ENCODE measurements around the gene KANK2. TPM values are rescaled to one million over a fixed set of nuclear protein-coding genes. Genes with fewer than 3 reads are reported as not detected.
A peak's percentile ranks its signal among the peaks of the same experiment; 100 is the strongest.
"Not testable (repeated sequence)": the region's sequence is repeated elsewhere in the genome, so short reads cannot be mapped to it uniquely, and the experiment has no call there.

KANK2 gene
- total RNA-seq, 1 experiment from 2014 or later: 98.4 TPM

- not testable (repeated sequence) for H3K4me1 ChIP-seq; DNase-seq; H3K27me3 ChIP-seq; H3K27ac ChIP-seq; H3K9me3 ChIP-seq (replicated peaks); H3K4me3 ChIP-seq
- H3K36me3 ChIP-seq: peaks cover 58% of the 10 kb centered on the region
Observed at GRCh38 chr19:11179145-11179465, 18.2 kb downstream of the KANK2 start.

- H3K27me3 ChIP-seq: no peaks in the 10 kb centered on the region
- H3K9me3 ChIP-seq (replicated peaks): no peaks in the 10 kb centered on the region
- no peak overlapping the region for H3K27ac ChIP-seq
- H3K4me3 ChIP-seq: no peak overlapping the region
- H3K36me3 ChIP-seq: peaks cover 59% of the 10 kb centered on the region
- H3K4me1 ChIP-seq: no peaks in the 10 kb centered on the region
- DNase-seq: no peak
Observed at GRCh38 chr19:11177592-11177991, 19.8 kb downstream of the KANK2 start.

- peaks cover 68% of the 10 kb centered on the region for H3K36me3 ChIP-seq
- no peak overlapping the region for H3K27ac ChIP-seq
- no peaks in the 10 kb centered on the region for H3K9me3 ChIP-seq (replicated peaks)
- no peak overlapping the region for H3K4me3 ChIP-seq
- no peaks in the 10 kb centered on the region for H3K4me1 ChIP-seq
- no peaks in the 10 kb centered on the region for H3K27me3 ChIP-seq
- no peak for DNase-seq
Observed at GRCh38 chr19:11176466-11177193, 20.7 kb downstream of the KANK2 start.

- no peak for DNase-seq
- Histone ChIP-seq H3K27ac (no peak overlapping the region), H3K36me3 (peaks cover 69% of the 10 kb centered on the region), H3K9me3 (replicated peaks) (no peaks in the 10 kb centered on the region), H3K4me1 (no peaks in the 10 kb centered on the region), H3K4me3 (no peak overlapping the region), H3K27me3 (no peaks in the 10 kb centered on the region)
Observed at GRCh38 chr19:11175920-11176319, 21.4 kb downstream of the KANK2 start.

GRCh38 chr19:11174336-11174735 lies 23.0 kb downstream of the KANK2 start:
- Histone ChIP-seq H3K4me1 (no peaks in the 10 kb centered on the region), H3K27ac (no peak overlapping the region), H3K4me3 (no peak overlapping the region), H3K9me3 (replicated peaks) (no peaks in the 10 kb centered on the region), H3K36me3 (peaks cover 79% of the 10 kb centered on the region), H3K27me3 (no peaks in the 10 kb centered on the region)
- DNase-seq: no peak

GRCh38 chr19:11173516-11174155 lies 23.7 kb downstream of the KANK2 start:
- Histone ChIP-seq H3K27me3 (no peaks in the 10 kb centered on the region), H3K9me3 (replicated peaks) (no peaks in the 10 kb centered on the region), H3K36me3 (peaks cover 83% of the 10 kb centered on the region), H3K4me3 (no peak overlapping the region), H3K27ac (no peak overlapping the region), H3K4me1 (no peaks in the 10 kb centered on the region)
- no peak for DNase-seq

- Histone ChIP-seq H3K27me3 (no peaks in the 10 kb centered on the region), H3K4me1 (no peaks in the 10 kb centered on the region), H3K36me3 (peaks cover 85% of the 10 kb centered on the region), H3K27ac (no peak overlapping the region), H3K4me3 (no peak overlapping the region), H3K9me3 (replicated peaks) (no peaks in the 10 kb centered on the region)
- DNase-seq: no peak
Observed at GRCh38 chr19:11172576-11172975, 24.8 kb downstream of the KANK2 start.

GRCh38 chr19:11171144-11171543 lies 26.2 kb downstream of the KANK2 start:
- Histone ChIP-seq H3K4me3 (no peak overlapping the region), H3K4me1 (no peaks in the 10 kb centered on the region), H3K27ac (no peak overlapping the region), H3K9me3 (replicated peaks) (no peaks in the 10 kb centered on the region), H3K27me3 (no peaks in the 10 kb centered on the region), H3K36me3 (peaks cover 83% of the 10 kb centered on the region)
- no peak for DNase-seq

GRCh38 chr19:11169896-11170678 lies 27.3 kb downstream of the KANK2 start:
- no peak for DNase-seq
- Histone ChIP-seq H3K36me3 (peaks cover 88% of the 10 kb centered on the region), H3K9me3 (replicated peaks) (no peaks in the 10 kb centered on the region), H3K27ac (no peak overlapping the region), H3K27me3 (no peaks in the 10 kb centered on the region), H3K4me3 (no peak overlapping the region), H3K4me1 (no peaks in the 10 kb centered on the region)

GRCh38 chr19:11168568-11168967 lies 28.8 kb downstream of the KANK2 start:
- Histone ChIP-seq H3K9me3 (replicated peaks) (no peaks in the 10 kb centered on the region), H3K4me1 (no peaks in the 10 kb centered on the region), H3K36me3 (peaks cover 82% of the 10 kb centered on the region), H3K27me3 (no peaks in the 10 kb centered on the region), H3K4me3 (no peak overlapping the region), H3K27ac (peak overlapping the region; percentile 48)
- DNase-seq: peak in 1 of 2 experiments; percentile 31

- no peak for DNase-seq
- Histone ChIP-seq H3K9me3 (replicated peaks) (no peaks in the 10 kb centered on the region), H3K36me3 (peaks cover 64% of the 10 kb centered on the region), H3K27me3 (no peaks in the 10 kb centered on the region), H3K4me1 (no peaks in the 10 kb centered on the region), H3K27ac (no peak overlapping the region), H3K4me3 (no peak overlapping the region)
Observed at GRCh38 chr19:11166281-11167142, 30.8 kb downstream of the KANK2 start.

GRCh38 chr19:11165486-11166030 lies 31.8 kb downstream of the KANK2 start:
- no peak for DNase-seq
- Histone ChIP-seq H3K4me3 (no peak overlapping the region), H3K27me3 (no peaks in the 10 kb centered on the region), H3K4me1 (no peaks in the 10 kb centered on the region), H3K36me3 (peaks cover 55% of the 10 kb centered on the region), H3K9me3 (replicated peaks) (no peaks in the 10 kb centered on the region), H3K27ac (no peak overlapping the region)

- no peak overlapping the region for H3K4me3 ChIP-seq
- H3K27me3 ChIP-seq: no peaks in the 10 kb centered on the region
- H3K9me3 ChIP-seq (replicated peaks): no peaks in the 10 kb centered on the region
- no peak for DNase-seq
- peaks cover 49% of the 10 kb centered on the region for H3K36me3 ChIP-seq
- no peak overlapping the region for H3K27ac ChIP-seq
- H3K4me1 ChIP-seq: no peaks in the 10 kb centered on the region
Observed at GRCh38 chr19:11164879-11165406, 32.4 kb downstream of the KANK2 start.

GRCh38 chr19:11164296-11164695 lies 33.0 kb downstream of the KANK2 start:
- Histone ChIP-seq H3K9me3 (replicated peaks) (no peaks in the 10 kb centered on the region), H3K4me3 (no peak overlapping the region), H3K27ac (no peak overlapping the region), H3K27me3 (no peaks in the 10 kb centered on the region), H3K4me1 (no peaks in the 10 kb centered on the region), H3K36me3 (peaks cover 43% of the 10 kb centered on the region)
- DNase-seq: no peak
